K562 (cell line): Measurements from ENCODE around the gene TALDO1. TPM values are rescaled to one million over a fixed set of nuclear protein-coding genes. Genes with fewer than 3 reads are reported as not detected.

Experiments
- ARID2 ChIP-seq: fragments of 450-650 bp; IDR thresholded peaks from 2 replicates; pipeline ENCODE4 v1.6.1; 2017; ENCODE audit warnings: antibody characterized with exemption, mild to moderate bottlenecking
- BHLHE40 ChIP-seq: IDR thresholded peaks from 2 replicates; pipeline ENCODE4 v1.6.1; 2011; ENCODE audit warnings: low read length, improper control_type of control experiment
- CBFA2T3 ChIP-seq: fragments of 450-650 bp; IDR thresholded peaks from 2 replicates; pipeline ENCODE4 v1.6.1; 2017
- CHD1 ChIP-seq: fragments of 200-600 bp; sonication (generic); IDR thresholded peaks from one replicate; pipeline ENCODE4 v1.6.1; 2012; ENCODE audit warnings: mild to moderate bottlenecking, moderate library complexity, low read length, inconsistent platforms
- ELF1 ChIP-seq: fragments of 200-800 bp; sonication (Bioruptor generic); IDR thresholded peaks from 2 replicates; pipeline ENCODE4 v1.6.1; 2016; ENCODE audit warnings: missing genetic modification characterization, missing compliant biosample characterization
- ESRRA ChIP-seq: fragments of 450-650 bp; IDR thresholded peaks from 2 replicates; pipeline ENCODE4 v1.6.1; 2014; ENCODE audit warnings: low read depth, mild to moderate bottlenecking, moderate library complexity, borderline replicate concordance
- GTF2B ChIP-seq: IDR thresholded peaks from 2 replicates; pipeline ENCODE4 v1.6.1; 2011; ENCODE audit not compliant: insufficient read length; ENCODE audit errors: extremely low read depth
- HNRNPK ChIP-seq: fragments of 200-400 bp; formaldehyde crosslinking; IDR thresholded peaks from one replicate; pipeline ENCODE4 v1.6.1; 2018; ENCODE audit warnings: mild to moderate bottlenecking, low read depth, low read length; ENCODE audit not compliant: poor library complexity, severe bottlenecking
- KLF16 ChIP-seq: IDR thresholded peaks from 2 replicates; pipeline ENCODE4 v1.6.1; 2016; ENCODE audit warnings: antibody characterized with exemption
- MEF2A ChIP-seq: IDR thresholded peaks from 2 replicates; pipeline ENCODE4 v1.6.1; 2011; ENCODE audit warnings: low read depth, mild to moderate bottlenecking, low read length, moderate library complexity; ENCODE audit not compliant: control insufficient read depth
- MXI1 ChIP-seq: IDR thresholded peaks from 2 replicates; pipeline ENCODE4 v1.6.1; 2011; ENCODE audit warnings: low read depth, mild to moderate bottlenecking, improper control_type of control experiment, low read length
- POLR2B ChIP-seq: fragments of 450-650 bp; IDR thresholded peaks from 2 replicates; pipeline ENCODE4 v1.6.1; 2018; ENCODE audit warnings: low read depth; ENCODE audit not compliant: partially characterized antibody
- SIRT6 ChIP-seq: IDR thresholded peaks from one replicate; pipeline ENCODE4 v1.6.1; 2012; ENCODE audit warnings: low read depth, mild to moderate bottlenecking, control low read depth, inconsistent platforms, low read length, moderate library complexity
- SMAD2 ChIP-seq: fragments of 150-350 bp; IDR thresholded peaks from 2 replicates; pipeline ENCODE4 v1.6.1; 2014; ENCODE audit warnings: low read depth, mild to moderate bottlenecking, low read length
- SMARCB1 ChIP-seq: IDR thresholded peaks from 2 replicates; pipeline ENCODE4 v1.6.1; 2011; ENCODE audit warnings: improper control_type of control experiment, low read depth; ENCODE audit not compliant: insufficient read length
- SREBF1 ChIP-seq: fragments of 150-350 bp; IDR thresholded peaks from 2 replicates; pipeline ENCODE4 v1.6.1; 2014; ENCODE audit warnings: antibody characterized with exemption, low read depth, low read length, borderline replicate concordance
- TBP ChIP-seq: optimal IDR thresholded peaks from 2 replicates; pipeline ENCODE3; 2011; ENCODE audit warnings: low read depth, low read length, improper control_type of control experiment
- THRAP3 ChIP-seq: fragments of 450-650 bp; IDR thresholded peaks from 2 replicates; pipeline ENCODE4 v1.6.1; 2016; ENCODE audit warnings: mild to moderate bottlenecking, inconsistent platforms, borderline replicate concordance
- XRCC5 ChIP-seq: fragments of 200-400 bp; formaldehyde crosslinking; IDR thresholded peaks from 2 replicates; pipeline ENCODE4 v1.6.1; 2017; ENCODE audit warnings: low read depth, mild to moderate bottlenecking, low read length
- ZBTB9 ChIP-seq: fragments of 450-650 bp; formaldehyde crosslinking; IDR thresholded peaks from 2 replicates; pipeline ENCODE4 v1.4.0; 2020; ENCODE audit warnings: mild to moderate bottlenecking, moderate library complexity
- ZNF146 ChIP-seq: IDR thresholded peaks from one replicate; pipeline ENCODE4 v1.6.1; 2018; ENCODE audit warnings: missing compliant biosample characterization; ENCODE audit not compliant: unreplicated experiment
- ZNF408 ChIP-seq: fragments of 250-450 bp; sonication (Bioruptor Pico); IDR thresholded peaks from 2 replicates; pipeline ENCODE4 v1.4.0; 2020; ENCODE audit warnings: low read depth, mild to moderate bottlenecking, moderate library complexity
- ZNF764 ChIP-seq: fragments of 250-450 bp; sonication (Bioruptor Pico); IDR thresholded peaks from 2 replicates; pipeline ENCODE4 v1.4.0; 2020; ENCODE audit warnings: low read depth, mild to moderate bottlenecking, moderate library complexity
- polyA plus RNA-seq, 8 experiments: library from polyadenylated mRNA; depleted of rRNA in 4 of 8; stranded (reverse) in 5 of 8; unstranded in 3 of 8; fragments of >200 nt; fragmentation: Nextera tagmentation in 2 of 8; fragmentation: Illumina TruSeq in 1 of 8; extraction: Ambion mirVana in 2 of 8; extraction: Trizol in 1 of 8; gene quantifications; 2 replicates each; pipeline versions ENCODE4 v1.2.1 to v1.2.3, GENCODE V29; 2011 to 2014; ENCODE audit warnings: inconsistent platforms in 1 of 8, missing spikeins in 1 of 8
- total RNA-seq, 7 experiments: library from RNA; depleted of rRNA in 6 of 7; stranded (reverse); fragments of >200 nt in 6 of 7; fragmentation: Illumina TruSeq in 2 of 7; extraction: Trizol in 2 of 7; gene quantifications; 2 replicates each; pipeline versions ENCODE4 v1.2.1 to v1.2.3, GENCODE V29; 2011 to 2021; ENCODE audit warnings: low replicate concordance in 1 of 7
- TF ChIP-seq, protein P1 (sequence below): fragments of 450-650 bp; IDR thresholded peaks from 2 replicates; pipeline ENCODE4 v1.7.0; 2016; ENCODE audit warnings: borderline replicate concordance
- TF ChIP-seq, protein P2 (sequence below): fragments of 250-450 bp; sonication (Bioruptor Pico); IDR thresholded peaks from 2 replicates; pipeline ENCODE4 v1.4.0; 2020; ENCODE audit warnings: borderline replicate concordance

TALDO1 gene
- total and polyA plus RNA-seq, 9 of the 15 experiments (the other 6 are each of a cell fraction or from before 2014, with no cell fraction given), result 260 to 541 (median 441) TPM

GRCh38 chr11:809287-810039 lies 62.2 kb downstream of the TALDO1 start, which contains the start of gene RPLP2 (continued):
- TF ChIP-seq ZNF146 (CRISPR knock-in tag) (peak; percentile 11), ZNF408 (no peak), HNRNPK (no peak), THRAP3 (no peak), BHLHE40 (peak; percentile 90), XRCC5 (no peak), MEF2A (no peak), ZBTB9 (peak; percentile 43; the same call in 1 of the 2 replicates), KLF16 (no peak), CBFA2T3 (no peak), GTF2B (peak; percentile 35), CHD1 (no peak), ARID2 (no peak), SIRT6 (no peak), SREBF1 (no peak), MXI1 (peak; percentile 73), ELF1 (tag) (peak; percentile 97), SMAD2 (no peak), SMARCB1 (no peak), TBP (peak; percentile 98), POLR2B (peak; percentile 87), ZNF764 (CRISPR knock-in tag) (no peak), ESRRA (peak; percentile 93)
- TF ChIP-seq, protein P1, sequence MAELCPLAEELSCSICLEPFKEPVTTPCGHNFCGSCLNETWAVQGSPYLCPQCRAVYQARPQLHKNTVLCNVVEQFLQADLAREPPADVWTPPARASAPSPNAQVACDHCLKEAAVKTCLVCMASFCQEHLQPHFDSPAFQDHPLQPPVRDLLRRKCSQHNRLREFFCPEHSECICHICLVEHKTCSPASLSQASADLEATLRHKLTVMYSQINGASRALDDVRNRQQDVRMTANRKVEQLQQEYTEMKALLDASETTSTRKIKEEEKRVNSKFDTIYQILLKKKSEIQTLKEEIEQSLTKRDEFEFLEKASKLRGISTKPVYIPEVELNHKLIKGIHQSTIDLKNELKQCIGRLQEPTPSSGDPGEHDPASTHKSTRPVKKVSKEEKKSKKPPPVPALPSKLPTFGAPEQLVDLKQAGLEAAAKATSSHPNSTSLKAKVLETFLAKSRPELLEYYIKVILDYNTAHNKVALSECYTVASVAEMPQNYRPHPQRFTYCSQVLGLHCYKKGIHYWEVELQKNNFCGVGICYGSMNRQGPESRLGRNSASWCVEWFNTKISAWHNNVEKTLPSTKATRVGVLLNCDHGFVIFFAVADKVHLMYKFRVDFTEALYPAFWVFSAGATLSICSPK, result no peak
- TF ChIP-seq, protein P2, sequence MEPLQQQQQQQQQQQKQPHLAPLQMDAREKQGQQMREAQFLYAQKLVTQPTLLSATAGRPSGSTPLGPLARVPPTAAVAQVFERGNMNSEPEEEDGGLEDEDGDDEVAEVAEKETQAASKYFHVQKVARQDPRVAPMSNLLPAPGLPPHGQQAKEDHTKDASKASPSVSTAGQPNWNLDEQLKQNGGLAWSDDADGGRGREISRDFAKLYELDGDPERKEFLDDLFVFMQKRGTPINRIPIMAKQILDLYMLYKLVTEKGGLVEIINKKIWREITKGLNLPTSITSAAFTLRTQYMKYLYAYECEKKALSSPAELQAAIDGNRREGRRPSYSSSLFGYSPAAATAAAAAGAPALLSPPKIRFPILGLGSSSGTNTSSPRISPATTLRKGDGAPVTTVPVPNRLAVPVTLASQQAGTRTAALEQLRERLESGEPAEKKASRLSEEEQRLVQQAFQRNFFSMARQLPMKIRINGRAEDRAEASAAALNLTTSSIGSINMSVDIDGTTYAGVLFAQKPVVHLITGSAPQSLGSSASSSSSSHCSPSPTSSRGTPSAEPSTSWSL (CRISPR knock-in tag), result peak; percentile 83; the same call in 1 of the 2 replicates
